Activated T-helper 1 cell treated with Interleukin-2 at 50 U/mL for 16 hours (primary cell): ENCODE measurements around the gene SFT2D2.

ENCODE experiments used
- DNase-seq: peaks from one replicate; pipeline ENCODE4 v3.0.0-alpha.2; 2020; ENCODE audit warnings: low read depth

SFT2D2 gene

GRCh38 chr1:168266644-168267186, 40.9 kb downstream of the SFT2D2 start:
- no peak for DNase-seq

- DNase-seq: no peak
Measured at GRCh38 chr1:168271636-168272035, 45.8 kb downstream of the SFT2D2 start.

- DNase-seq: no peak
Measured at GRCh38 chr1:168273575-168273974, 47.8 kb downstream of the SFT2D2 start.

GRCh38 chr1:168279253-168279652, 53.4 kb downstream of the SFT2D2 start:
- DNase-seq: no peak

- no peak for DNase-seq
Measured at GRCh38 chr1:168280296-168280927, 54.6 kb downstream of the SFT2D2 start, which contains the start of gene TBX19. Gene TBX19, plus strand, starts transcription at chr1:168280877. Its CDS starts 214 bp downstream, at chr1:168281091.

- DNase-seq: no peak
Measured at GRCh38 chr1:168281603-168282325, 56.0 kb downstream of the SFT2D2 start.

- no peak for DNase-seq
Measured at GRCh38 chr1:168285521-168285790, 59.7 kb downstream of the SFT2D2 start.

- no peak for DNase-seq
Measured at GRCh38 chr1:168285971-168286927, 60.4 kb downstream of the SFT2D2 start.

- no peak for DNase-seq
Measured at GRCh38 chr1:168287237-168287664, 61.4 kb downstream of the SFT2D2 start.

- DNase-seq: no peak
Measured at GRCh38 chr1:168288311-168289052, 62.7 kb downstream of the SFT2D2 start.

GRCh38 chr1:168291222-168291837, 65.5 kb downstream of the SFT2D2 start:
- DNase-seq: no peak

GRCh38 chr1:168293356-168293755, 67.6 kb downstream of the SFT2D2 start:
- DNase-seq: no peak

GRCh38 chr1:168295411-168296114, 69.8 kb downstream of the SFT2D2 start:
- DNase-seq: no peak

- DNase-seq: no peak
Measured at GRCh38 chr1:168297019-168297730, 71.4 kb downstream of the SFT2D2 start.

GRCh38 chr1:168298446-168298845, 72.6 kb downstream of the SFT2D2 start:
- DNase-seq: no peak

- DNase-seq: no peak
Measured at GRCh38 chr1:168300626-168301025, 74.8 kb downstream of the SFT2D2 start.

- DNase-seq: no peak
Measured at GRCh38 chr1:168301664-168302320, 76.0 kb downstream of the SFT2D2 start.
